ENCODE data around the gene KLHL35.

KLHL35 gene

DNA sequence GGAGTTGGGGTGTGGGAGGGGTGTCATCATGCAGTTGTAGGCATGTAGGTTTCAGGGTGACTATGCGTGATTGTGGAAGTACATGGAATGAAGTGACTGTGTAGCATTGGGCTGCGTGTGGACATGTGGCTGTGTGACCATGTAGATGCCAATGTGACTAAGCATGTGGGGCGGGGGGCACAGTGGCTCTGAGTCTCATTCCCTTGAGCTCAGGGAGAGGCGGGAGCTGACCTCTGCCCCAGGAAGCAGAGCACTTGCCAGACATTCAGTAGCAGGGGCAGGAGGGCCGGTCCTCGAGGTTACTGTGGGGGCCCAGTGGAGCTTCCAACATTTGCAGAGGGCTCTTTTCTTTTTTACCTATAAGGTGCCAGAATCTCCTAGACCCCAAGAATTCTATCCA lies 440 bp upstream of the KLHL35 start:
- TF ChIP-seq, protein P1, sequence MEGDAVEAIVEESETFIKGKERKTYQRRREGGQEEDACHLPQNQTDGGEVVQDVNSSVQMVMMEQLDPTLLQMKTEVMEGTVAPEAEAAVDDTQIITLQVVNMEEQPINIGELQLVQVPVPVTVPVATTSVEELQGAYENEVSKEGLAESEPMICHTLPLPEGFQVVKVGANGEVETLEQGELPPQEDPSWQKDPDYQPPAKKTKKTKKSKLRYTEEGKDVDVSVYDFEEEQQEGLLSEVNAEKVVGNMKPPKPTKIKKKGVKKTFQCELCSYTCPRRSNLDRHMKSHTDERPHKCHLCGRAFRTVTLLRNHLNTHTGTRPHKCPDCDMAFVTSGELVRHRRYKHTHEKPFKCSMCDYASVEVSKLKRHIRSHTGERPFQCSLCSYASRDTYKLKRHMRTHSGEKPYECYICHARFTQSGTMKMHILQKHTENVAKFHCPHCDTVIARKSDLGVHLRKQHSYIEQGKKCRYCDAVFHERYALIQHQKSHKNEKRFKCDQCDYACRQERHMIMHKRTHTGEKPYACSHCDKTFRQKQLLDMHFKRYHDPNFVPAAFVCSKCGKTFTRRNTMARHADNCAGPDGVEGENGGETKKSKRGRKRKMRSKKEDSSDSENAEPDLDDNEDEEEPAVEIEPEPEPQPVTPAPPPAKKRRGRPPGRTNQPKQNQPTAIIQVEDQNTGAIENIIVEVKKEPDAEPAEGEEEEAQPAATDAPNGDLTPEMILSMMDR (IDR thresholded peaks at IDR 0.05; ENCODE audit: insufficient read depth, missing control alignments), result no peak
- FAIRE-seq, result no peak
- no peak for DNase-seq (ENCODE audit: insufficient read length, low spot score)

DNA sequence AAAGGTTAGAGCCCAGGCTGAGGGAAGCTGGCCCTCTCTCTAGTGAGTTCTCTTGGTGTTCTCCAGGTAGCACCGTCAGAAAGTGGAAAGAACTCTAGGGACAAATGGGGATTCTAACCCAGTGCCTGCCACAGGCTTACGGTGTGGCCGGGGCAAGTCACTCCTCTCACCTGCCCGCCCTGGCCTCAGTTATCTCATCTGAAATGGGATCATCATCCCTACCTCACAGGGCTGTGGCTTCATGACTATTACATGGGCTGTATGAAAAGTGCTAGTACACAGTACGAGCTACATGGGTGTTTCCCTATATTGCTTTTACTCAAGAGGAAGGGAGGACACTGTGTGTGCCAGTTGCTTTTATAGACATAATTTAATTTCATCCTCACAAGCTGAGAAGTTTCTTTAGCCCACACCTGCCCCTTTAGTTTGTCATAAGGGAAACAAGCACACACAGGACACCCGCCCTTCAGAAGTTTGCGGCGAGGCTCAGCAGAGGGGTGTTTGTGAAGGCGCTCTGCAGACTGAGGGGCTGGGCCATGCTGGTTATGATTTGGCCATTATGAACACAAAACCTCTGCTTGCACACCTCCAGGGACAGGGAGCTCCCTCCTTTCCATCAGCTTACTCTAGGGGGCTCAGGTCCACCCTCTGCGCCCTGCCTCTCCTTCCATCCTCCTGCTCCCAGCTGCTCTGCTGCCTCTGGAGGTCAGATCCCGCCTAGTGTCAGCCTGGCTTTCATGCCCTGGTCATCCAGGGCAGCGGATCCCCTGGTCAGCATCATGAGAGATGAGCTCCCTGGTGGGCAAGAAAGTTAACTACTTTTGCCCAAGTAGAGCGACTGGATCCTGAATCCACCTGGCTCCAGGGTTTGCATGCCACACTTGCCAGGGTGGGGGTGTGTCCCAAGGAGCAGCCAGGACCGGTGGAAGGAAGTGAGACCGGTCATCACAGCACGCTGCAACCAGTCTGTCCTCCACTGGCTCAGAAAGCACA lies 1.2 kb downstream of the KLHL35 start:
- DNase-seq (ENCODE audit: insufficient read length, low spot score), result no peak
- no peak for FAIRE-seq
- TF ChIP-seq, protein P1 (IDR thresholded peaks at IDR 0.05; ENCODE audit: insufficient read depth, missing control alignments), result no peak

DNA sequence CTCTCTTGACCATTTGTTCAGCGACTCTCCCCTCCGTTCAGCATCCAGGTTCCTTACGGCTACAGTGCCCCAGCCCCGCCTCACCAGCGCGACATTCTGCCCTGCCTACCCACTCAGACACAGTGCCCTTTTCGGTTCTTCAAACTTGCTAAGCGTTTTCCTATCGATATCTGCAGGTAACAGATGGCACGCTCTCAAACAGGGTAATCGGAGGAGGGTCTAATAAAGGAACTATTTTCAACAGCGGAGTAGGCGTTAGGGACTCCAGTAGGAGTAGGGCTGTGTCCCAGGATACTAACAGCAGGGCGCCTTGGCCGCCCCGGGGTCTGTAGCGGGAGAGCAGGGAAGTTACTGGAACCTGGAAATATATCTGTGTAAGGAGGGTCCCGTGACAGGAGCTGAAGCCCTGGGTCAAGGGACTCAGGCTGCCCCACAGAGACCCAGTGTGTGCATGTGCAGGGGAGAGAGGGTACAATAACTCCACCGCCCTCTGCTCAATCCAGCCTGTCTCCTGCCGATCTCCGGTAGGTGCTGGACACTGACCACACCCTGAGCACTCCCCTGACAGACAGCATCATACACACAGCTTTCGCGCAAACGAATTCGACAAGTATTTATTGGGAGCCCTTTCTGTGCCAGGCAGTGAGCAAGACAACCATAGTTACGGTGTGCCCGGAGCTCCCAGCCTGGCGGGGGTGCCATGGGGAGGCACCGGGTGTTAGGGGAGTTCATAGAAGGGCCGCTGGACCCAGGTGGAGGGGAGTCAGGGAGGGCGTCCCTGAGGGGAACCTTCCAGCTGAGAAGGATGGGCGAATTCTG lies 2.1 kb downstream of the KLHL35 start:
- FAIRE-seq (no peak), DNase-seq (ENCODE audit: insufficient read length, low spot score) (no peak)
- TF ChIP-seq, protein P1 (IDR thresholded peaks at IDR 0.05; ENCODE audit: insufficient read depth, missing control alignments), result no peak

DNA sequence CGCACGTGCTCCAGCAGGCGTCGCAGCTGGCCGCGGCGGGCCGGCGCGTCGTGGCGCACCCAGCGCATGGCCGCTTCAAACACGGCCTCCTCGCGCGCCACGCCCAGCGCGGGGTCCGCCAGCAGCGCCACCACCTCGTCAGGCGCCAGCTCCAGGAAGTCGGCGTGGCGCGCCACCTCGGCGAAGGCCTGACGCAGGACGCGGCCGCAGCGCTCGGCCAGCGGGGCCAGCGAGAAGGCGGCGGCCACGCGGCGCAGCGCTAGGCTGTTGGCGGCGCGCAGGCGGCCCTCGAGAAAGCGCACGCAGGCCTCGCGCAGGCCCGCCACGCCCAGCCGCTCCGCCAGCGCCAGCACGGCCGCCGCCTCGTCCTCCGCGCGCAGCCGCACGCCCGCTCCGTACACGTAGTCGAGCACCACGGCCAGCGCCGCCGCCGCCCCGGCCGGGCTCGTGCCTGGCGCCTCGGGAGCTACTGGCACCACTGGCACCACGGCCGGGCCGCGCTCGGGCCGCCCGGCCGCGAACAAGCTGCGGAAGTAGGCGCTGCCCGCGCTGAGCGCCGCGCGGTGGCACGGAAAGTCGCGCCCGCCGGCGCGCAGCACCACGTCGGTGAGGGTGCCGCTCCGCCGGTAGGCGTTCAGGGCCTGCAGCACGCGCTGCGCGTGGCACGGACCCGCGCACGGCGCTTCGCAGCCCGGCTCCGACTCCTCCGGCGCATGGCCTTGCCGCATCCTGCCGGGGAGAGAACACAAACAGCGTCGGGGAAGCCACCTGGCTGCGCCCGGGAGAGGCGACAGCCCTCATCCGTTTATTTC lies 2.9 kb downstream of the KLHL35 start:
- no peak for FAIRE-seq
- no peak for DNase-seq (ENCODE audit: insufficient read length, low spot score)
- TF ChIP-seq, protein P1 (IDR thresholded peaks at IDR 0.05; ENCODE audit: insufficient read depth, missing control alignments), result no peak

DNA sequence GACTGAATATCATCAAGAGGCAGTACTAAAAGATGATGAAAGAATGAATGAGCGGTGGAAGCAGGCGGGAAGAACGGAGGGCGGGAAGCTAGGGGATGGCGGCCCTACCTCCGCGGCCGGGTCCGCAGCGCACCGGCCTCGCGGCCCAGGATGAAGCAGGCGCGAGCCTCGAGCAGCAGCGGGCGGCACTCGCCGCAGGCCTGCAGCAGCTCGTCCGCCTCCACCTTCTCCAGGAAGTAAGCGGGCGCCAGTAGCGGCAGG lies 3.4 kb downstream of the KLHL35 start:
- FAIRE-seq (no peak), DNase-seq (ENCODE audit: insufficient read length, low spot score) (no peak)
- TF ChIP-seq, protein P1 (IDR thresholded peaks at IDR 0.05; ENCODE audit: insufficient read depth, missing control alignments), result no peak

DNA sequence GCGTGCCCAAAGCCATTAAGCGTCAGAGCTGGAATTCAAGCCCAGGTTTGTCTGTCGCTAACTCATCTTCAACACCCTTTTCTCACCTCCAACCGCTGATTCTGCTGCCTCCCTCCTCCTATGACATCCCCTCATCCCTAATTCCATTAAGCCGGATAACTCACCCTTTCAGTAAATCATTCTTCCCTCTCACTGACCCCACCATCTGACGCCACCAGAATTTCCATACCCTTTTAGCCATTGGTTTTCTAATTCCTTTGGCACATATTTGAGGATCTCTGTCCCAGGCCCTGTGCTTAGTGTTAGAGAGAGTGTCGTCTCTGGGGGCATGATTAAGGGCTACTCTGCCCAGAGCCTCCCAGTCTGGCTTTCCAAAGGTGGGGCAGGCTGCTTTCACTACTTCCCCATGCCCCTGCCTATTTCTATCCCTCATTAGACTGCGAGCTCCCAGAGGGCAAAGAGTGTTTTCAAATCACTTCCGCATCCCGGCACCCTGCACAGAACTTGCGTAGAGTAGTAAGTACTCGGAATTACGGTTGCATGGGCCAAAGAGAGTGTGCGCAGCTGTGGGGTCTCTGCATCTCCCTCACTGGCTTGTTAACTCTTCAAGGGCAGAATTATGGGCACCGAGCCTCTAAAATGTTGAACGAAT lies 3.9 kb downstream of the KLHL35 start:
- DNase-seq (ENCODE audit: insufficient read length, low spot score) (peak; percentile 76), FAIRE-seq (peak; percentile 82)
- TF ChIP-seq, protein P1 (IDR thresholded peaks at IDR 0.05; ENCODE audit: insufficient read depth, missing control alignments), result no peak

Measured in D721Med (cell line).